ENCODE measurements around the gene RSPH4A. TPM values are rescaled to one million over a fixed set of nuclear protein-coding genes. Genes with fewer than 3 reads are reported as not detected.

The RSPH4A gene
- total and polyA plus RNA-seq, 2 of the 8 experiments (the other 6 are each of a cell fraction or from before 2014, with no cell fraction given): 0.38 to 0.52 TPM

DNA sequence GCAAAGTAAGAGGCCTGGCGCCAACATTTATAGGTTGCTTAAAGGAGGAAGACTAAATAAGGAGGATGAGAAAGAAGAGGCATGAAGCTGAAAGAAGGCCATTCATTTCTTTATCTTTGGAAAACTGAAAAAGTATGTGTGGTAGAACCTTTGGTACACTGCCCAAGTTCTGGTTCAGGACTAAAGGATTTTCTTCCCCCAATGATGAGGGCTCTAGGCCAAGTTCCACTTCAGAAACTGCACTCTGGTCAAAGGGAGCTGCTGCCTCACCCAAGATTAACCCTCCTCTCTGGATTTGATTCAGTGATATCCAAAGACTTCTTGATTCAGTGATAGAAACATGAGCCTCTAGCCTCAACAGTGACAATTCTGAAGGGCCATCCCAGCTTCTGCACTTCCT is 59.7 kb downstream of the RSPH4A start:
- Histone ChIP-seq H3K79me2 (ENCODE audit: control insufficient read depth in 1 of 2, insufficient read depth in 2 of 2, low read length in 2 of 2) (no peaks in the 10 kb centered on the region), H3K4ac (replicated peaks; ENCODE audit: insufficient read length, low read depth, low read length) (no peak overlapping the region), H3K9me3 (ENCODE audit: insufficient read depth in 2 of 2, low read depth in 1 of 2, low read length in 1 of 2) (no peaks in the 10 kb centered on the region), H3K36me3 (ENCODE audit: control insufficient read depth in 2 of 4, insufficient read depth in 4 of 4, low read length in 3 of 4) (no peaks in the 10 kb centered on the region), H4K8ac (ENCODE audit: extremely low read depth, insufficient read depth, low read length) (no peak overlapping the region), H4K91ac (replicated peaks; ENCODE audit: insufficient read length, low read length) (no peak overlapping the region), H3K27ac (ENCODE audit: low read depth, low read length) (no peak overlapping the region), H3K56ac (replicated peaks; ENCODE audit: insufficient read length, low read depth, low read length) (no peak overlapping the region), H2BK15ac (ENCODE audit: low read length) (no peak overlapping the region), H3K79me1 (ENCODE audit: low read depth, low read length) (no peaks in the 10 kb centered on the region), H2BK5ac (ENCODE audit: low read depth, low read length) (no peak overlapping the region), H3K4me2 (ENCODE audit: insufficient read depth in 1 of 2, low read depth in 2 of 2, low read length in 2 of 2) (no peak overlapping the region), H2BK12ac (ENCODE audit: low read depth, low read length) (no peak overlapping the region), H3K4me1 (replicated peaks in 1 of 4; ENCODE audit: control insufficient read depth in 3 of 4, insufficient read depth in 4 of 4, low read length in 3 of 4) (no peaks in the 10 kb centered on the region), H3K14ac (ENCODE audit: insufficient read length) (no peak overlapping the region), H3K23ac (ENCODE audit: insufficient read length) (no peak overlapping the region), H2AFZ (ENCODE audit: low read length) (no peak overlapping the region), H4K20me1 (replicated peaks in 1 of 2; ENCODE audit: control insufficient read depth in 1 of 2, insufficient read depth in 2 of 2, low read length in 2 of 2) (no peaks in the 10 kb centered on the region), H2BK120ac (replicated peaks; ENCODE audit: low read depth, low read length) (no peak overlapping the region), H3K23me2 (ENCODE audit: low read depth, low read length) (peaks cover 2% of the 10 kb centered on the region; the same call in 1 of the 2 replicates), H2AK5ac (ENCODE audit: low read depth, low read length) (no peak overlapping the region), H3K18ac (ENCODE audit: extremely low read depth, low read length) (no peak overlapping the region), H3K27me3 (replicated peaks in 1 of 4; ENCODE audit: control insufficient read depth in 3 of 4, extremely low read depth in 1 of 4, insufficient read depth in 3 of 4, low read length in 3 of 4) (no peaks in the 10 kb centered on the region), H2BK20ac (ENCODE audit: low read length) (no peak overlapping the region), H3K4me3 (ENCODE audit: extremely low read depth in 1 of 4, insufficient read depth in 2 of 4, low read depth in 3 of 4, low read length in 4 of 4) (no peak overlapping the region), H3K9ac (replicated peaks in 1 of 4; ENCODE audit: extremely low read depth in 1 of 4, low read depth in 3 of 4, low read length in 3 of 4) (no peak overlapping the region), H4K5ac (ENCODE audit: insufficient read length, low read depth, low read length) (no peak overlapping the region)
- no peak for FAIRE-seq
- DNase-seq (ENCODE audit: low read depth in 1 of 2, low spot score in 2 of 2): no peak
- WGBS, 2 experiments (ENCODE audit: extremely low coverage in 1 of 2, insufficient coverage in 1 of 2, insufficient read length in 1 of 2, insufficient replicate concordance in 2 of 2, low coverage in 1 of 2, low lambda C conversion rate in 2 of 2, missing lambda C conversion rate in 1 of 2): 80% methylated on average over 1 of the region's 1 CpG; no CpG with 5 or more reads in 1 of the 2 experiments
- POLR2A ChIA-PET (ENCODE audit: partially characterized antibody): no interaction called here
- CTCF ChIA-PET (ENCODE audit: partially characterized antibody): no interaction called here
- TF ChIP-seq SIX5 (IDR thresholded peaks at IDR 0.05; ENCODE audit: low read depth, low read length) (no peak), NANOG (IDR thresholded peaks at IDR 0.05; ENCODE audit: insufficient read depth, low read depth, low read length, poor library complexity, severe bottlenecking) (no peak), CTBP2 (IDR thresholded peaks at IDR 0.05; ENCODE audit: borderline replicate concordance, insufficient read depth, insufficient read length, low read length) (no peak), RAD21 (IDR thresholded peaks at IDR 0.05 in 1 of 2, conservative IDR thresholded peaks at IDR 0.05 in 1 of 2; ENCODE audit: low read depth in 2 of 2, low read length in 2 of 2) (no peak), CEBPB (IDR thresholded peaks at IDR 0.05; ENCODE audit: low read depth, low read length) (no peak), EGR1 (IDR thresholded peaks at IDR 0.05; ENCODE audit: borderline replicate concordance, low read depth, low read length) (no peak), POLR2AphosphoS5 (IDR thresholded peaks at IDR 0.05; ENCODE audit: low read depth, low read length) (no peak), FOSL1 (IDR thresholded peaks at IDR 0.05; ENCODE audit: insufficient read depth, low read depth, low read length) (no peak), SIN3A (conservative IDR thresholded peaks at IDR 0.05 in 1 of 2, IDR thresholded peaks at IDR 0.05 in 1 of 2; ENCODE audit: low read depth in 1 of 2, low read length in 2 of 2) (no peak), JUND (IDR thresholded peaks at IDR 0.05; ENCODE audit: low read length) (no peak), POU5F1 (IDR thresholded peaks at IDR 0.05; ENCODE audit: low read depth, low read length) (no peak), HDAC6 (IDR thresholded peaks at IDR 0.05; ENCODE audit: low read depth, low read length) (no peak), SIRT6 (IDR thresholded peaks at IDR 0.05; ENCODE audit: low read length) (no peak), SP2 (IDR thresholded peaks at IDR 0.05; ENCODE audit: low read length) (no peak), KDM4A (IDR thresholded peaks at IDR 0.05; ENCODE audit: low read depth, low read length, severe bottlenecking) (no peak)

All from H1 (cell line).